Inferior parietal cortex (tissue), 1 donor: ENCODE data around the gene CRTC2.

Experiments
- DNase-seq: peaks from one replicate; pipeline ENCODE4 v3.0.0-alpha.2; 2016; ENCODE audit errors: extremely low spot score

CRTC2 gene

DNA sequence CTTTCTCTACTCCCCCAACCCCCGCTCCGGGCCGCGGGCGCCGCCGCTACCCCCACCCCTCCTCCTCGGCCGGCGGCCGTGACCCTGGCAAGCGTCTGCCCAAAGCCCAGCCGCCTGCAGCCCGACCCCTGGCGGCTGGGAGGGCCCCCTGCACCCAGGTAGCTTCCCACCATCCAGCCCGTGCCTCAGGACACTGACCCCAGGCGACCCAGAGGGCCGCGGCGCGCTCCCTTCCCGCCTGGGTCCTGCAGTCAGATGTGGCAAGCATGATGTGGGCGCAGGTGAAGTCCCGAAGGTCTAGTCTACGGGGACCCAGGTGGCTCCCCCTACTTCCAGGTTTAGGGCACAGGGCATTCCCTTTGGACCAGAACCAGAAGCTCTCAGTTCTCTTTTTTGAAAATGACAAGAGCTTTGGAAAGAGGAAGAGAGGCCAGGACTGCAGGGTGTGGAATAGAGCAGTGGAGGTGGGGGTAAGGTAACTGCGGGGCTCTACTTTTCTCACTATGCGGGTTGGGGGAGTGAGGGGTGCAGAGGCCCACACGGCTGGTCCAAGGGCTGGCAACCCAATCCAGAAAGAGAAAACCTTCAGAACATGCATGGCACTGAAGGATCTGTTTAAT is 11.7 kb downstream of the CRTC2 start, which contains the start of gene DENND4B:
TSS of gene DENND4B (minus strand) at position 97 of the 620 bp plus-strand sequence. CDS start 2,344 bp downstream, outside the sequence.
- peak; percentile 76 for DNase-seq

- DNase-seq, result no peak
These were observed 12.4 kb downstream of the CRTC2 start for GRCh38 chr1:153945795-153946621.

- DNase-seq, result no peak
These were observed 13.1 kb downstream of the CRTC2 start for GRCh38 chr1:153945131-153945794.

DNA sequence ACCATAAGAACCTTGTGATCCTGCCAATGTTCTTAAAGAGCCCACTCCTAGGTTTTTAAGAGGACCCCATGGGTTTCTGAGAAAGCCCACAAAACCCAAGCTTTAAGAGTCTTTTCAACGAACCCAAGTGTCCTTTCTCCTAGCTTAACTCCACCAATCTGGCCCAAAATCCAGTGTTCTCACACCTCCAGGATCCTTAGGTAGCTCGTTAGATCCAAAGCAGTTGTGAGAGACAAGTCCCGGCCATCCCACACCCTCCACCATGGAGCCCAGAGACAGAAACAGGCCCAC is 13.6 kb downstream of the CRTC2 start:
- DNase-seq, result no peak

DNA sequence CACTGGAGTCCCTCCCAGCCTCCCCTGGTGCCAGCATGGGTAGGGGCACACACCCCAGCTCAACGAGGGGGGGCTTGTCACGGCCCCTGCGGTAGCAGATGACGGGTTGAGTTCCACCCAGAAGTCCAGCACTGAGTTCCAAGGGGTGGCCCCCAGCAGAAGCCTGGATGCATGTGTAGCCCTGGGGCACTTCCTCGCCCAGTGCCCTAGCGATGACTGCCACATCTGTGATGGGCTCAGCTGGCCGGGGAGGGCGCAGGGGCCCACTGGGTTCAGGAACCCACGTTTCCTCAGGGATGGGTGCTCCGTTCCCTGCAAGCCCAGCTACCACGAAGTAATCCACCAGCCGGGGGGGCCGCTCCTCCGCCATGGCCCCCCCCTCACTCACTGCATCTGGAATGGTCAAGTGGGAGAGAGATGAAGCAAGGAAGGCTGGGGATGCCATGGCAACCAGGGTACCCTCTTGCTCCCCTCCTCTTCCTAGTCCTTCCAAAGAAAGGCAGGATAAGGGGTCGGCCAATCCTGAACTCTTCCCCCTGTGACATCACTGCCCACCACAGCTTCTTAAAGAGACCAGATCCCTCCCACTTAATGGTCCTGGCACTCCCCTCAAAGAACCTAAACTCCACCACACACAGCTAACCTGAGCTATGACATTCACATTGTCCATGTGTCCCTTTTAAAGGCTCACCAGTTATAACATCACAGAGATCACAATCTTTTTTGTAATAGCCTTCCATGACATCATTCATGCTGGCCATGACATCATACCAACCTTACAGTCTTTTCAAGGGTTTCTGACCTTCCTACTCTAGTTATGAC is 14.2 kb downstream of the CRTC2 start:
- no peak for DNase-seq

DNA sequence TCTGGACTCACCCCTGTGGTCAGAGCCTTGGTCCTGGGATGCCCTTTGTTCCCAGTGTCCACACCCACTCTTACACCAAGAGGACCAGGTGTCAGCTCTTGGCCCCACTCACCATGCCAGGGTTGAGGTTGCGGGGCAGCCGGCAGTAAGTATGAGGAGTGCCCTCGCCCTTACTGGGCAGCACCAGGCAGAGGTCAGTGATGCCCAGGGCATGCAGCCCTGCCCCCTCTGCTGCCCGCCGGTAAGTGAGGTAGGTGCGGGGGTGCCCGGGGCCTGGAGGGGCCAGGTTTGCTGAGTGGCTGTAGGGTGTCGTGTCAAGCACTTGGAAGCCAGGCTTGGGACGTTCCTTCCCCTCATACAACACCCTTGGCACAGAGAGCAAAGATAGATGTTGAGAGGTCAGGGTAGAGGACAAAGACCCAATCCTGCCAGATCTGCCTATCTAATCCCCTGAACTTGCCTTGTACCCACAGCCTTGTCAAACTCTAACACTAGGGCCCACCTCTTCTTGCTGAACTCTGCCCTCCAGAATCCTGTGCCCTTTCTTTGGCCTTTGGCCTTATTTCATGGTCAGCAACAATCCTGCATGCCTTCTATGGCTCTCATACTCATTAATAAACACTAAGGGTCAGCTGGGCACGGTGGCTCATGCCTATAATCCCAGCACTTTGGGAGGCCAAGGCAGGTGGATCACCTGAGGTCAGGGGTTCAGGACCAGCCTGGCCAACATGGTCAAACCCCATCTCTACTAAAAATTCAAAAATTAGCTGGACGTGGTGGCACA is 15.5 kb downstream of the CRTC2 start:
- no peak for DNase-seq

GRCh38 chr1:153941826-153942725 is 16.3 kb downstream of the CRTC2 start:
- DNase-seq, result no peak

- no peak for DNase-seq
These were observed 17.7 kb downstream of the CRTC2 start for GRCh38 chr1:153940756-153941155.

DNA sequence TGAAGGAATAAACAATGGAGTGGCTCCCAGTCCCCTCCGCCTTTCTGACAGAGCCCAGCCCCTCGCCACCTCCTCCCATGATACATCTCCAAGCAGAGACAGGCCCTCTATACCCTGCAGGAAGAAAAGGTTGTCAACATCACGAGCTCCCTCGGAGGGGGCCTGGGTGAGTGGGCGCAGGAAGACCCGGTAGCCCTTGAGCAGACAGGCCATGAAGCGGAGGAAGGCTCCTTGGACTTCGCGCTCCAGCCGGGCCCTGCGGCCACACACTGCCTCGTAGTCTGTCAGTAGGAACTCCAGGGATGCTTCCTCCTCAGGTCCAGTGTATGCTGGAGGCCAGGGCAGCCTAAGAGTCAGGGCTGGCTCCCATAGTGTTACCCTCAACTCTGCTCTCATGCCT is 18.9 kb downstream of the CRTC2 start:
- DNase-seq, result no peak

- DNase-seq, result no peak
These were observed 19.4 kb downstream of the CRTC2 start for GRCh38 chr1:153938996-153939395.

- DNase-seq, result no peak
These were observed 21.1 kb downstream of the CRTC2 start for GRCh38 chr1:153937331-153937730.

DNA sequence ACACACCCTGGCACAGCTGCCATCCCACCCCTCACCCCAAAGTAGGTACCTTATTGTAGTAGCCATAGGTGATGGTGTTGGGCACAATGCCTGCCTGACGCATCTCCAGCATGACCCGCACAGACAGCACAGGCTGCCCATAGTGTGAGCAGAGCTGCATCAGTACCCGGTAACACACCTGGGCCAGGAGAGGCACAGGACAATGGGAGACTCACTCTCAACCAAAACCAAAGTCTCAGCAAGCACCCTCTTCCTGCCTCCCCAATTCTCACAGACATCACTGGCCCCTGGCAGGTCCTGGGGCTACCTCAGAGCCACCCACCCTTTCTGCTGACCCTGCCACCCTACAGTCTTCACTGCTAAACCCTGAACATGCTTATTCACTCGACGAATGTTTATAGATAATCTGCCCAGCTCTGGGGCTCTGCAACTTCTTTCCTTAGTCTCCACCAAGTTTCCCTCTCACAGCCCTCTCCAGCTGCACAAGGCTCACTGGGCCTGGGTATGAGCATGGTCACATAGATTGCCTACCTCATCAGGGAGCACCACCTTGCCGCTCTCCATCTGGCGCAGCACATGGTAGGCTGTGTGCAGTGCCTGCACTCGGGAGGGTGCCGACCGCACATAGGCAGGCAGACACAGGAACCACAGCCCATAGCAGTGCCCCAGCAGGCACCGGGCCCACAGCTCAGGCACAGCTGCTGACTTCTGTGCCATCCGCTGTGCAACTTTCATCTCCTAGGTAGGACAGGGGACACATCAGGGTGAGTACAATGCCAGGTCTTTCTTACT is 22.2 kb downstream of the CRTC2 start:
- DNase-seq, result no peak

- DNase-seq, result no peak
These were observed 23.7 kb downstream of the CRTC2 start for GRCh38 chr1:153934746-153935145.

GRCh38 chr1:153933955-153934354 is 24.5 kb downstream of the CRTC2 start:
- no peak for DNase-seq

GRCh38 chr1:153933430-153933829 is 25.0 kb downstream of the CRTC2 start:
- DNase-seq, result no peak

GRCh38 chr1:153932156-153933131 is 26.0 kb downstream of the CRTC2 start:
- DNase-seq, result no peak

DNA sequence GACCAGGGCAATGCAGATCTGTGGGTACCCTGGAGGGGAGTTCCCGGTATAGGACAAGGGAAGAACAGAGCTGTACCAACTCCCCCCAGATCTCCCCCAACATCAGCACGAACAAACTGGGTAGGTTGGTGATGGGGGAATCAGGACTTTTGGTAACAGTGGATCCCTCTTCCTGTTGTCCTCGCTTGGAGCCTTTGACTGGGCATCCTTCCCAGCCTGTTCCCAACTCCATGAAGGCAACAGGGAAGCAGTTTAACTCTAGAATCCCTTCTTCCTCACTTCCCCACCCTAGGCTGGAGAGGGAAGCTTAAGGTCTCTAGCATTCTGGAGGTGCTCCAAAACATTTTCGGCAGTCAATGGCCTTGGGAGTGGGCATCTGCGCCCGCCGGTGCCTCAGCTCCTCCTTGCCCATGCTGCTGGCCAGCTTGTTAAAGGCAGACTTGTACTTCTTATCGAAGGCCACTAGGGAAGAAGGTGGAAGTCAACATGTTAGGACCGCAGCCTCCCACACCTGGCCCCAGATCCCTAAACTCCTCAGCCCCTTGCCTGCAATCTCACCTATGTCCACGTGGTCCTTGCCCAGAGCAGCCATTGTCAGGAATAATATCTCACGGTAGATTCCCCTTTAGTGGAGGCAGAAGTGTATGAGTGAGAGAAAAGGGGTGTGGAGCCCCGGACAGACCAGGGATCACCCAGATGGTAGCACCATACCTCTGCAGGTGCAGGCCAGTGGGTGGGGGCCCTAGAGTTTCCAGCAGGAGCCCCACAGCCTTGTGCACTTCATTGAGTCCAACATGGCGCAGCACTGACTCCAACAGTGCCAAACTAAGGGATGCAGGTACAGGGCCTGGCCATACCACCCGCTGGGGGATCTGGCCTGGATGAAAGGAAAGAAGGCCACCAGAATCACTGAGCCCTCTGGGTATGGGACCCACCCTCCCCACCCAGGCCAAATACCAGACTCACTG is 28.1 kb downstream of the CRTC2 start:
- DNase-seq, result no peak
